ENCODE results near the gene SLC40A1.
A peak's percentile ranks its signal among the peaks of the same experiment; 100 is the strongest.

The SLC40A1 gene

GRCh38 chr2:189580658-189581353, at the start of gene SLC40A1:
TSS of gene SLC40A1 (minus strand) at chr2:189580786. CDS start at chr2:189580460, 326 bp downstream.
- DNase-seq (ENCODE audit: low read depth, low spot score) = no peak
- Histone ChIP-seq H3K27me3 (ENCODE audit: control insufficient read depth, insufficient read depth, low read length) (peaks cover 49% of the 10 kb centered on the region), H3K9me3 (ENCODE audit: control insufficient read depth, insufficient read depth, low read length) (no peaks in the 10 kb centered on the region), H3K4me1 (ENCODE audit: control insufficient read depth, insufficient read depth, low read length) (peaks cover 4% of the 10 kb centered on the region; the same call in 1 of the 2 replicates), H3K27ac (ENCODE audit: low read length) (no peak within 1 kb of the TSS), H3K4me3 (ENCODE audit: low read length) (peak within 1 kb of the TSS; percentile 47; the same call in 1 of the 2 replicates), H3K36me3 (ENCODE audit: control insufficient read depth, insufficient read depth, low read length) (no peaks in the 10 kb centered on the region)
- no CpG with 5 or more reads among the region's 78 CpGs for WGBS (ENCODE audit: insufficient coverage, insufficient read length)

GRCh38 chr2:189629531-189630453, 49.2 kb upstream of the SLC40A1 start:
- no peaks in the 10 kb centered on the region for H3K9me3 ChIP-seq (ENCODE audit: control insufficient read depth, insufficient read depth, low read length)
- no peak for DNase-seq (ENCODE audit: low read depth, low spot score)
- no CpG with 5 or more reads among the region's 10 CpGs for WGBS (ENCODE audit: insufficient coverage, insufficient read length)
- no peak overlapping the region for H3K4me3 ChIP-seq (ENCODE audit: low read length)
- H3K27me3 ChIP-seq (ENCODE audit: control insufficient read depth, insufficient read depth, low read length) = no peaks in the 10 kb centered on the region
- no peaks in the 10 kb centered on the region for H3K36me3 ChIP-seq (ENCODE audit: control insufficient read depth, insufficient read depth, low read length)
- peaks cover 3% of the 10 kb centered on the region for H3K4me1 ChIP-seq (ENCODE audit: control insufficient read depth, insufficient read depth, low read length)
- no peak overlapping the region for H3K27ac ChIP-seq (ENCODE audit: low read length)

- no CpG with 5 or more reads among the region's 9 CpGs for WGBS (ENCODE audit: insufficient coverage, insufficient read length)
- H3K4me3 ChIP-seq (ENCODE audit: low read length) = no peak overlapping the region
- H3K4me1 ChIP-seq (ENCODE audit: control insufficient read depth, insufficient read depth, low read length) = peaks cover 5% of the 10 kb centered on the region
- no peaks in the 10 kb centered on the region for H3K9me3 ChIP-seq (ENCODE audit: control insufficient read depth, insufficient read depth, low read length)
- no peak overlapping the region for H3K27ac ChIP-seq (ENCODE audit: low read length)
- H3K36me3 ChIP-seq (ENCODE audit: control insufficient read depth, insufficient read depth, low read length) = no peaks in the 10 kb centered on the region
- DNase-seq (ENCODE audit: low read depth, low spot score) = no peak
- no peaks in the 10 kb centered on the region for H3K27me3 ChIP-seq (ENCODE audit: control insufficient read depth, insufficient read depth, low read length)
Measured at GRCh38 chr2:189628817-189629530, 48.4 kb upstream of the SLC40A1 start.

GRCh38 chr2:189627789-189628188, 47.2 kb upstream of the SLC40A1 start:
- no CpG with 5 or more reads among the region's 1 CpG for WGBS (ENCODE audit: insufficient coverage, insufficient read length)
- Histone ChIP-seq H3K4me3 (ENCODE audit: low read length) (no peak overlapping the region), H3K27ac (ENCODE audit: low read length) (no peak overlapping the region), H3K36me3 (ENCODE audit: control insufficient read depth, insufficient read depth, low read length) (no peaks in the 10 kb centered on the region), H3K27me3 (ENCODE audit: control insufficient read depth, insufficient read depth, low read length) (no peaks in the 10 kb centered on the region), H3K4me1 (ENCODE audit: control insufficient read depth, insufficient read depth, low read length) (peaks cover 2% of the 10 kb centered on the region), H3K9me3 (ENCODE audit: control insufficient read depth, insufficient read depth, low read length) (no peaks in the 10 kb centered on the region)
- DNase-seq (ENCODE audit: low read depth, low spot score) = no peak

GRCh38 chr2:189625636-189626035, 45.0 kb upstream of the SLC40A1 start:
- Histone ChIP-seq H3K27ac (ENCODE audit: low read length) (no peak overlapping the region), H3K36me3 (ENCODE audit: control insufficient read depth, insufficient read depth, low read length) (no peaks in the 10 kb centered on the region), H3K9me3 (ENCODE audit: control insufficient read depth, insufficient read depth, low read length) (no peaks in the 10 kb centered on the region), H3K27me3 (ENCODE audit: control insufficient read depth, insufficient read depth, low read length) (no peaks in the 10 kb centered on the region), H3K4me3 (ENCODE audit: low read length) (no peak overlapping the region), H3K4me1 (ENCODE audit: control insufficient read depth, insufficient read depth, low read length) (peaks cover 2% of the 10 kb centered on the region)
- DNase-seq (ENCODE audit: low read depth, low spot score) = no peak
- no CpG with 5 or more reads among the region's 2 CpGs for WGBS (ENCODE audit: insufficient coverage, insufficient read length)

- no CpG with 5 or more reads among the region's 3 CpGs for WGBS (ENCODE audit: insufficient coverage, insufficient read length)
- no peaks in the 10 kb centered on the region for H3K36me3 ChIP-seq (ENCODE audit: control insufficient read depth, insufficient read depth, low read length)
- no peaks in the 10 kb centered on the region for H3K9me3 ChIP-seq (ENCODE audit: control insufficient read depth, insufficient read depth, low read length)
- peaks cover 2% of the 10 kb centered on the region for H3K4me1 ChIP-seq (ENCODE audit: control insufficient read depth, insufficient read depth, low read length)
- DNase-seq (ENCODE audit: low read depth, low spot score) = no peak
- H3K27me3 ChIP-seq (ENCODE audit: control insufficient read depth, insufficient read depth, low read length) = no peaks in the 10 kb centered on the region
- no peak overlapping the region for H3K4me3 ChIP-seq (ENCODE audit: low read length)
- H3K27ac ChIP-seq (ENCODE audit: low read length) = no peak overlapping the region
Measured at GRCh38 chr2:189624648-189625355, 44.2 kb upstream of the SLC40A1 start.

GRCh38 chr2:189623049-189623448, 42.5 kb upstream of the SLC40A1 start:
- WGBS (ENCODE audit: insufficient coverage, insufficient read length) = no CpG with 5 or more reads among the region's 1 CpG
- no peak for DNase-seq (ENCODE audit: low read depth, low spot score)
- H3K4me3 ChIP-seq (ENCODE audit: low read length) = no peak overlapping the region

GRCh38 chr2:189621781-189622180, 41.2 kb upstream of the SLC40A1 start:
- no peak overlapping the region for H3K27ac ChIP-seq (ENCODE audit: low read length)
- no peak overlapping the region for H3K4me3 ChIP-seq (ENCODE audit: low read length)
- peaks cover 2% of the 10 kb centered on the region for H3K4me1 ChIP-seq (ENCODE audit: control insufficient read depth, insufficient read depth, low read length)
- H3K27me3 ChIP-seq (ENCODE audit: control insufficient read depth, insufficient read depth, low read length) = no peaks in the 10 kb centered on the region
- H3K36me3 ChIP-seq (ENCODE audit: control insufficient read depth, insufficient read depth, low read length) = no peaks in the 10 kb centered on the region
- DNase-seq (ENCODE audit: low read depth, low spot score) = no peak
- no peaks in the 10 kb centered on the region for H3K9me3 ChIP-seq (ENCODE audit: control insufficient read depth, insufficient read depth, low read length)

More at GRCh38 chr2:189623049-189623448, 42.5 kb upstream of the SLC40A1 start:
- Histone ChIP-seq H3K36me3 (ENCODE audit: control insufficient read depth, insufficient read depth, low read length) (no peaks in the 10 kb centered on the region), H3K27ac (ENCODE audit: low read length) (no peak overlapping the region), H3K27me3 (ENCODE audit: control insufficient read depth, insufficient read depth, low read length) (no peaks in the 10 kb centered on the region), H3K4me1 (ENCODE audit: control insufficient read depth, insufficient read depth, low read length) (peaks cover 2% of the 10 kb centered on the region), H3K9me3 (ENCODE audit: control insufficient read depth, insufficient read depth, low read length) (no peaks in the 10 kb centered on the region)

GRCh38 chr2:189618197-189618596, 37.6 kb upstream of the SLC40A1 start:
- DNase-seq (ENCODE audit: low read depth, low spot score) = no peak
- no peaks in the 10 kb centered on the region for H3K36me3 ChIP-seq (ENCODE audit: control insufficient read depth, insufficient read depth, low read length)
- H3K27ac ChIP-seq (ENCODE audit: low read length) = no peak overlapping the region
- no peaks in the 10 kb centered on the region for H3K4me1 ChIP-seq (ENCODE audit: control insufficient read depth, insufficient read depth, low read length)
- no peaks in the 10 kb centered on the region for H3K27me3 ChIP-seq (ENCODE audit: control insufficient read depth, insufficient read depth, low read length)
- no peaks in the 10 kb centered on the region for H3K9me3 ChIP-seq (ENCODE audit: control insufficient read depth, insufficient read depth, low read length)
- no CpG with 5 or more reads among the region's 1 CpG for WGBS (ENCODE audit: insufficient coverage, insufficient read length)
- no peak overlapping the region for H3K4me3 ChIP-seq (ENCODE audit: low read length)

- no peaks in the 10 kb centered on the region for H3K27me3 ChIP-seq (ENCODE audit: control insufficient read depth, insufficient read depth, low read length)
- H3K4me1 ChIP-seq (ENCODE audit: control insufficient read depth, insufficient read depth, low read length) = no peaks in the 10 kb centered on the region
- H3K36me3 ChIP-seq (ENCODE audit: control insufficient read depth, insufficient read depth, low read length) = no peaks in the 10 kb centered on the region
- no peak overlapping the region for H3K4me3 ChIP-seq (ENCODE audit: low read length)
- H3K9me3 ChIP-seq (ENCODE audit: control insufficient read depth, insufficient read depth, low read length) = no peaks in the 10 kb centered on the region
- no CpG with 5 or more reads among the region's 4 CpGs for WGBS (ENCODE audit: insufficient coverage, insufficient read length)
- no peak for DNase-seq (ENCODE audit: low read depth, low spot score)
- H3K27ac ChIP-seq (ENCODE audit: low read length) = no peak overlapping the region
Measured at GRCh38 chr2:189614585-189614984, 34.0 kb upstream of the SLC40A1 start.

All from iPS DF 6.9 (cell line).